Transverse colon (tissue), 4 donors: Measurements from ENCODE around the gene SEPTIN8. TPM values are rescaled to one million over a fixed set of nuclear protein-coding genes. Genes with fewer than 3 reads are reported as not detected.

Experiments used
- DNase-seq: peaks from one replicate; pipeline ENCODE4 v3.0.0-alpha.2; 2019
- H3K27ac ChIP-seq, 4 donors: fragments of 200-600 bp; sonication (generic); 2 replicates each; pipeline ENCODE4 v1.5.1; 2016 to 2018; ENCODE audit warnings: inconsistent platforms in 4 of 4
- H3K27me3 ChIP-seq: fragments of 200-600 bp; sonication (generic); 2 replicates; pipeline ENCODE4 v1.5.1; 2017; ENCODE audit warnings: inconsistent platforms
- H3K36me3 ChIP-seq, 4 donors: fragments of 200-600 bp; sonication (generic); 2 replicates each; pipeline ENCODE4 v1.5.1; 2017 to 2019; ENCODE audit warnings: inconsistent platforms in 4 of 4
- H3K4me1 ChIP-seq, 4 donors: fragments of 200-600 bp; sonication (generic); 2 replicates each; pipeline ENCODE4 v1.5.1; 2017 to 2020; ENCODE audit warnings: inconsistent platforms in 4 of 4
- H3K4me3 ChIP-seq, 4 donors: fragments of 200-600 bp; sonication (generic); 1 replicate in 1 of 4; 2 replicates in 3 of 4; pipeline versions ENCODE4 v1.5.1 to v1.6.1; 2017 to 2019; ENCODE audit warnings: inconsistent platforms in 4 of 4
- H3K9me3 ChIP-seq, 2 donors: fragments of 200-600 bp; sonication (generic); 2 replicates each; pipeline ENCODE4 v1.5.1; 2017 to 2019; ENCODE audit warnings: inconsistent platforms in 2 of 2
- EP300 ChIP-seq: sonication (generic); formaldehyde crosslinking; IDR thresholded peaks from one replicate; pipeline ENCODE4 v1.6.1; 2017; ENCODE audit warnings: antibody characterized with exemption, low read depth
- POLR2A ChIP-seq: fragments of 450-650 bp; IDR thresholded peaks from one replicate; pipeline ENCODE4 v1.6.1; 2016; ENCODE audit warnings: antibody characterized with exemption, mild to moderate bottlenecking, moderate library complexity
- POLR2AphosphoS5 ChIP-seq, 3 donors: sonication (generic); formaldehyde crosslinking; IDR thresholded peaks; one replicate each; pipeline ENCODE4 v1.6.1; 2016; ENCODE audit warnings: antibody characterized with exemption in 3 of 3
- WGBS, 2 donors: methylation state at CpG; one replicate each; pipeline ENCODE4 v1.1.5; 2018; ENCODE audit warnings: low coverage in 1 of 2; 5-methylcytosine and 5-hydroxymethylcytosine counted together
- in situ Hi-C, 4 donors: fragments of 200-750 bp; cut with MboI; loops; one replicate each; pipeline versions ENCODE4 v1.15.0 to v1.15.1; 2017; ENCODE audit warnings: low sequenced_read_pairs in 3 of 4, low pct_ligation_motif_present in 1 of 4, low pct_unique_long_range_greater_than_20kb in 1 of 4
- intact Hi-C: fragments of 100-400 bp; cut with DNase I; formaldehyde crosslinking; loops from one replicate; pipeline ENCODE4 v1.15.1; 2023; ENCODE audit warnings: low total_unique reads
- total RNA-seq, 4 donors: library from RNA; depleted of rRNA; stranded (reverse); fragments of >200 nt; gene quantifications; one replicate each; pipeline ENCODE4 v1.1.0, GENCODE V29; 2016
- TF ChIP-seq, protein P1 (sequence below), 5 experiments: fragments of 200-600 bp in 3 of 5; fragments of 450-650 bp in 2 of 5; sonication (generic) in 3 of 5; IDR thresholded peaks; 1 replicate in 2 of 5; 2 replicates in 3 of 5; pipeline ENCODE4 v1.5.1; 2016 to 2017; ENCODE audit warnings: antibody characterized with exemption in 5 of 5, inconsistent platforms in 3 of 5, mild to moderate bottlenecking in 2 of 5, moderate library complexity in 1 of 5

Gene SEPTIN8
- total RNA-seq, 4 donors from 2014 or later = 38.4 to 70.7 (median 53.5) TPM

DNA sequence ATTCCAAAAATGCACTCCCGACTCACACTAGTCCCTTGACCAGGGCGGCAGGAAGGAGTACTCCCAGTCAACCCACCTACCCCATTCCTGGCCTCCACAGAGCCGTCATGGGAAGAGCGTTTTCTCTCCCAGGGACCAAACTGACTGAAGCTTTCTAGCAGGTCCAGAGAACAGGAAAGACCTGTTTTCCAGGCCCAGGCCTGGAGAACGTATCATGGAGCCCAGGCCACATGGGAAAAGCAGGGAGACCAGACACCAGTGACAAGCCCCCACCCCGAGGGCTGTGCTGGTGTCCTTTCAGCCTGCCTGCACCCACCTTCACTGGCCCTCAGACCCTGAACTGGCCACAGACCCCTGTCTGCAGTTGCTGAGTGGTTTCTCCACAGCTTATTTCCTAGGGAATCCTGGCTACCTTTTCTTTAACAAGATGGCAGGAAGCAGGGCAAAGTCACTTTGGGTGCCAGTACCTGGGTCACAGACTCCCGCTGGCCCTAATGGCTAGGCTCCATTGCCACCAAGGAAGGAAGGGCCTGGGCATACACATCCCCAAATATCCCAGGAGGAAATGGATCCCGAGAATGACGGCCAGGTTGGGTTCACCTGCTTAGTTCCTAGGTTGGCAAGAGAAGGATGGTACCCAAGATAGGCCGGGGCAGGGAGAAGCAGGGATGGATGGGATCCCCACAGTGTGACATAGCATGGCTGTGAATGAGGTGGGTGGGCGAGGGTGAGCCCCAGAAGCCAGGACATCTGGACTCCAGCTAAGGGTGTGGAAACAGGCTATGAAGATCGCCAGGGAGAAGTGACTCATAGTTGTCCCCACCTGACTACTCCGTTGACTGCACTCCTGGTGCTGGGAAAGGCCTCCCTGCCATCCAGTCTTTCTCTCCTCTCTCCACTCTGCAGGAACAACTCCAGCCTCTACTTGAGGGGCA, 17.7 kb downstream of the SEPTIN8 start:
- in situ Hi-C loops = no loop called here
- Histone ChIP-seq H3K36me3 (peaks cover 0 to 12% (median 5%) of the 10 kb centered on the region in 4 donors), H3K4me3 (no peak overlapping the region), H3K9me3 (no peaks in the 10 kb centered on the region), H3K4me1 (no peaks in the 10 kb centered on the region), H3K27me3 (no peaks in the 10 kb centered on the region), H3K27ac (no peak overlapping the region)
- intact Hi-C loops = no loop called here
- TF ChIP-seq POLR2A (no peak), POLR2AphosphoS5 (IDR thresholded peaks at IDR 0.05) (no peak)
- 92 to 100% methylated on average over 1 to 13 of the region's 13 CpGs for WGBS, 2 donors
- DNase-seq = peak; percentile 5

DNA sequence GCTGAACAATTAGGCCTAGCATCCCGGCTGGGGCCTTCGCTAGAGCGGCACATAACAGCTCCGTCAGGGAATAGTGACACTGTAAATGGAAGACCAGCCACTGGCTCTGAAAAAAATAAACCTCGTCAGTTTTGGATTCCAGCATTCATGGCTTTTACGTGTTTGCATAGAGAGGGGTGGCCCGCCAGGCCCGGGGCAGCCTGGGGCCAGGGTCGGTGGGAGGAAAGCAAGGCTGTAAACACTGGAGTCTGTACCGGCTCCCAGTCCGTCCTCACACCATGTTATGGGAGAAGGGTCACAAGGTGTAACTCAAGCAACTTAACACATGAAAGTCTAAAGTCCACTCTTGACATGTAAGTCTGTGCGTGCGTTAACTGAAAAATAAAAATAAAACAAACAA, 18.6 kb downstream of the SEPTIN8 start:
- no peak overlapping the region for H3K27ac ChIP-seq
- DNase-seq = peak; percentile 2
- H3K36me3 ChIP-seq = peaks cover 0 to 7% (median 2%) of the 10 kb centered on the region in 4 donors
- no peaks in the 10 kb centered on the region for H3K9me3 ChIP-seq
- H3K27me3 ChIP-seq = no peaks in the 10 kb centered on the region
- WGBS, 2 donors = 82 to 86% methylated on average over 3 to 13 of the region's 13 CpGs
- TF ChIP-seq EP300 (no peak), POLR2AphosphoS5 (IDR thresholded peaks at IDR 0.05) (no peak), POLR2A (no peak)
- TF ChIP-seq, protein P1, sequence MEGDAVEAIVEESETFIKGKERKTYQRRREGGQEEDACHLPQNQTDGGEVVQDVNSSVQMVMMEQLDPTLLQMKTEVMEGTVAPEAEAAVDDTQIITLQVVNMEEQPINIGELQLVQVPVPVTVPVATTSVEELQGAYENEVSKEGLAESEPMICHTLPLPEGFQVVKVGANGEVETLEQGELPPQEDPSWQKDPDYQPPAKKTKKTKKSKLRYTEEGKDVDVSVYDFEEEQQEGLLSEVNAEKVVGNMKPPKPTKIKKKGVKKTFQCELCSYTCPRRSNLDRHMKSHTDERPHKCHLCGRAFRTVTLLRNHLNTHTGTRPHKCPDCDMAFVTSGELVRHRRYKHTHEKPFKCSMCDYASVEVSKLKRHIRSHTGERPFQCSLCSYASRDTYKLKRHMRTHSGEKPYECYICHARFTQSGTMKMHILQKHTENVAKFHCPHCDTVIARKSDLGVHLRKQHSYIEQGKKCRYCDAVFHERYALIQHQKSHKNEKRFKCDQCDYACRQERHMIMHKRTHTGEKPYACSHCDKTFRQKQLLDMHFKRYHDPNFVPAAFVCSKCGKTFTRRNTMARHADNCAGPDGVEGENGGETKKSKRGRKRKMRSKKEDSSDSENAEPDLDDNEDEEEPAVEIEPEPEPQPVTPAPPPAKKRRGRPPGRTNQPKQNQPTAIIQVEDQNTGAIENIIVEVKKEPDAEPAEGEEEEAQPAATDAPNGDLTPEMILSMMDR (IDR thresholded peaks at IDR 0.05) = no peak
- in situ Hi-C loops (no loop called here), intact Hi-C loops (no loop called here)
- no peaks in the 10 kb centered on the region for H3K4me1 ChIP-seq
- H3K4me3 ChIP-seq = no peak overlapping the region

DNA sequence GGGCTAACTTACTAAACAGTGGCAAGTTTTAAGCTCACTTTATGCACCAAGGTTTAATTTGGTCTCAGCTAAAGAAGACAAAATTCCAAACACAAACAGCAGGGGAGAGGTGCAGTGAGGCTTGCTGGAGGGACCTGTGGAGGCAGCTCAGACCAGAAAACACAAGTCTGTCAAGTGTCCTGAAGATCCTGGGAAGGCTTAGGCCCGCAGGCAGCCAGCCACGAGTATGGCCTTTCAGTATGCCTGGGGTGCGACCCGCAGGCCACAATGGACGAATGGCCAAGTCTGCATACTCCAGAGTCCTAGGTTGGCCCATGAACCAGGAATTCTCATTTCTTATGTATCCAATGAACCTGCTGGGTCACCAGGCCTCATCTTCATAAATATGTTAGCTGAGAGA, 20.5 kb downstream of the SEPTIN8 start:
- peak; percentile 4 for DNase-seq
- intact Hi-C loops = no loop called here
- H3K4me1 ChIP-seq = no peaks in the 10 kb centered on the region
- H3K4me3 ChIP-seq = no peak overlapping the region
- TF ChIP-seq POLR2A = no peak
- TF ChIP-seq, protein P1 (IDR thresholded peaks at IDR 0.05) = no peak
- TF ChIP-seq EP300 = no peak
- no peak for TF ChIP-seq POLR2AphosphoS5 (IDR thresholded peaks at IDR 0.05)
- no peaks in the 10 kb centered on the region for H3K9me3 ChIP-seq
- in situ Hi-C loops = no loop called here
- H3K36me3 ChIP-seq = peaks cover 0 to 4% (median 0%) of the 10 kb centered on the region in 4 donors
- no peak overlapping the region for H3K27ac ChIP-seq
- WGBS, 2 donors = 85% methylated on average over 5 of the region's 5 CpGs; no CpG with 5 or more reads in 1 of the 2 donors
- no peaks in the 10 kb centered on the region for H3K27me3 ChIP-seq

- no peak for TF ChIP-seq EP300
- H3K4me3 ChIP-seq = no peak overlapping the region
- H3K4me1 ChIP-seq = no peaks in the 10 kb centered on the region
- in situ Hi-C loops (no loop called here), intact Hi-C loops (no loop called here)
- H3K9me3 ChIP-seq = no peaks in the 10 kb centered on the region
- no peak overlapping the region for H3K27ac ChIP-seq
- peak; percentile 2 for DNase-seq
- peaks cover 0 to 4% (median 0%) of the 10 kb centered on the region in 4 donors for H3K36me3 ChIP-seq
- H3K27me3 ChIP-seq = no peaks in the 10 kb centered on the region
These were observed 22.1 kb downstream of the SEPTIN8 start for GRCh38 chr5:132754947-132755346.

- Histone ChIP-seq H3K9me3 (no peaks in the 10 kb centered on the region), H3K4me1 (no peaks in the 10 kb centered on the region), H3K27me3 (no peaks in the 10 kb centered on the region), H3K4me3 (no peak overlapping the region), H3K27ac (no peak overlapping the region), H3K36me3 (peaks cover 0 to 4% (median 0%) of the 10 kb centered on the region in 4 donors)
- no peak for DNase-seq
- in situ Hi-C loops (no loop called here), intact Hi-C loops (no loop called here)
- 97 to 100% methylated on average over 3 to 4 of the region's 4 CpGs for WGBS, 2 donors
- TF ChIP-seq EP300 = no peak
- TF ChIP-seq POLR2A = no peak
These were observed 22.9 kb downstream of the SEPTIN8 start for GRCh38 chr5:132754111-132754510.
